Measurements from ENCODE around the gene RAB11FIP3. TPM values are rescaled to one million over a fixed set of nuclear protein-coding genes. Genes with fewer than 3 reads are reported as not detected.
"Not testable (repeated sequence)": the region's sequence is repeated elsewhere in the genome, so short reads cannot be mapped to it uniquely, and the experiment has no call there.

Gene RAB11FIP3
- total and polyA plus RNA-seq, 2 experiments from 2014 or later, result 1.2 to 27.8 TPM

DNA sequence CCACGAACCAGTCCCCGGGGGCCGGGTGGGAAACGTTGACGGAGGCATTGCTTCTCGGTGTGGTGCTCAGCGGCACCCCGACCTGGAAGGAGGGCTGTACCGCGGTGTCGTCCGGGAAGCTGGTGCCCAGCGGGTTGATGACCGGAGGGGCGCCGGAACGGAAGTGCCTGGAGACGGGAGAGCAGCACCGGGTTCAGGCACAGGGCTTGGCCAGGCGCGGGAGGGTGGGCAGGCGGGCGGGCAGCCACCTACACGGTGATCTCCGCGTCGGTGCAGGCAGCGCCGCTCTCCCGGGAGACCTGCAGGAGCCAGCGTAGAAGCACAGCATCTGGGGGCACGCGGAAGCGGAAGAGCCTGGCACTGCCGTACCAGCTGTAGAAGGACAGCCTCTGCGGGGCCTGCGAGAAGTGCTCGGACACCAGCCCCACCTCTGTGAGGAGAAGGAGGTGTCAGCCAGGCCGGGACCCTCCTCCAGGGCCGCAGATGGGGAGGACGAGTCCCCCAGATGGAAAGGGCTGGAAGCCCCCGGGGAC, 48.0 kb upstream of the RAB11FIP3 start:
- Histone ChIP-seq H3F3A (ENCODE audit: insufficient read depth) (no peaks in the 10 kb centered on the region), H3K4me1 (ENCODE audit: insufficient read depth) (no peaks in the 10 kb centered on the region), H3K4me2 (ENCODE audit: unreplicated experiment) (no peak overlapping the region), H3K36me3 (ENCODE audit: low read depth) (no peaks in the 10 kb centered on the region), H3K4me3 (no peak overlapping the region), H3K9me2 (ENCODE audit: insufficient read depth) (no peaks in the 10 kb centered on the region), H2AFZ (no peak overlapping the region), H4K20me1 (ENCODE audit: insufficient read depth) (no peaks in the 10 kb centered on the region), H3K79me2 (ENCODE audit: insufficient read depth) (peaks cover 30% of the 10 kb centered on the region), H3K27me3 (replicated peaks; ENCODE audit: insufficient read depth) (no peaks in the 10 kb centered on the region), H3K9ac (no peak overlapping the region), H3K27ac (no peak overlapping the region), H3K9me3 (ENCODE audit: low read depth) (no peaks in the 10 kb centered on the region)
- DNase-seq, result no peak
- in situ Hi-C loops (cut with MboI), result no loop called here
- no peak for TF ChIP-seq EZH2phosphoT487 (IDR thresholded peaks at IDR 0.05; ENCODE audit: insufficient read depth, low read depth)
- TF ChIP-seq EZH2 (IDR thresholded peaks at IDR 0.05; ENCODE audit: insufficient read depth, poor library complexity, severe bottlenecking), result no peak
- 91 to 98% methylated on average over 17 to 39 of the region's 42 CpGs for WGBS, 2 experiments (ENCODE audit: low coverage in 1 of 2, low lambda C conversion rate in 2 of 2, missing lambda C conversion rate in 2 of 2)

- H3K27me3 ChIP-seq (replicated peaks; ENCODE audit: insufficient read depth); H2AFZ ChIP-seq; H3F3A ChIP-seq (ENCODE audit: insufficient read depth); H3K9me2 ChIP-seq (ENCODE audit: insufficient read depth); H3K9me3 ChIP-seq (ENCODE audit: low read depth); H3K27ac ChIP-seq; H3K4me2 ChIP-seq (ENCODE audit: unreplicated experiment); H3K4me1 ChIP-seq (ENCODE audit: insufficient read depth); H3K4me3 ChIP-seq; H3K9ac ChIP-seq; DNase-seq; H4K20me1 ChIP-seq (ENCODE audit: insufficient read depth); in situ Hi-C loops (cut with MboI); H3K36me3 ChIP-seq (ENCODE audit: low read depth): not testable (repeated sequence)
- WGBS, 2 experiments (ENCODE audit: low coverage in 1 of 2, low lambda C conversion rate in 2 of 2, missing lambda C conversion rate in 2 of 2), result 94 to 97% methylated on average over 11 to 36 of the region's 36 CpGs
- H3K79me2 ChIP-seq (ENCODE audit: insufficient read depth), result peaks cover 30% of the 10 kb centered on the region
These were observed 47.2 kb upstream of the RAB11FIP3 start for GRCh38 chr16:378113-378820.

GRCh38 chr16:378821-379182, 46.6 kb upstream of the RAB11FIP3 start:
- H3K4me3 ChIP-seq, result no peak overlapping the region
- in situ Hi-C loops (cut with MboI), result no loop called here

GRCh38 chr16:379183-379960, 46.1 kb upstream of the RAB11FIP3 start:
- H3K36me3 ChIP-seq (ENCODE audit: low read depth), result no peaks in the 10 kb centered on the region
- DNase-seq, result no peak
- H3F3A ChIP-seq (ENCODE audit: insufficient read depth), result no peaks in the 10 kb centered on the region
- no peak overlapping the region for H2AFZ ChIP-seq
- peaks cover 30% of the 10 kb centered on the region for H3K79me2 ChIP-seq (ENCODE audit: insufficient read depth)
- WGBS, 2 experiments (ENCODE audit: low coverage in 1 of 2, low lambda C conversion rate in 2 of 2, missing lambda C conversion rate in 2 of 2), result 93 to 94% methylated on average over 14 to 16 of the region's 16 CpGs
- no peak overlapping the region for H3K4me3 ChIP-seq
- no peak overlapping the region for H3K27ac ChIP-seq
- no peaks in the 10 kb centered on the region for H4K20me1 ChIP-seq (ENCODE audit: insufficient read depth)
- H3K27me3 ChIP-seq (replicated peaks; ENCODE audit: insufficient read depth), result no peaks in the 10 kb centered on the region
- H3K4me1 ChIP-seq (ENCODE audit: insufficient read depth), result no peaks in the 10 kb centered on the region
- no peak overlapping the region for H3K9ac ChIP-seq
- H3K9me2 ChIP-seq (ENCODE audit: insufficient read depth), result no peaks in the 10 kb centered on the region
- no peak overlapping the region for H3K4me2 ChIP-seq (ENCODE audit: unreplicated experiment)
- TF ChIP-seq EZH2 (IDR thresholded peaks at IDR 0.05; ENCODE audit: insufficient read depth, poor library complexity, severe bottlenecking) (no peak), EZH2phosphoT487 (IDR thresholded peaks at IDR 0.05; ENCODE audit: insufficient read depth, low read depth) (no peak)
- no peaks in the 10 kb centered on the region for H3K9me3 ChIP-seq (ENCODE audit: low read depth)
- in situ Hi-C loops (cut with MboI), result no loop called here

More at GRCh38 chr16:378821-379182, 46.6 kb upstream of the RAB11FIP3 start:
- no peak for DNase-seq
- peaks cover 30% of the 10 kb centered on the region for H3K79me2 ChIP-seq (ENCODE audit: insufficient read depth)
- no peaks in the 10 kb centered on the region for H3K9me2 ChIP-seq (ENCODE audit: insufficient read depth)
- H2AFZ ChIP-seq, result no peak overlapping the region
- no peaks in the 10 kb centered on the region for H3K9me3 ChIP-seq (ENCODE audit: low read depth)
- H3K27me3 ChIP-seq (replicated peaks; ENCODE audit: insufficient read depth), result no peaks in the 10 kb centered on the region
- WGBS, 2 experiments (ENCODE audit: low coverage in 1 of 2, low lambda C conversion rate in 2 of 2, missing lambda C conversion rate in 2 of 2), result 90 to 96% methylated on average over 11 to 14 of the region's 14 CpGs
- no peaks in the 10 kb centered on the region for H3K36me3 ChIP-seq (ENCODE audit: low read depth)
- H3F3A ChIP-seq (ENCODE audit: insufficient read depth), result no peaks in the 10 kb centered on the region
- no peak overlapping the region for H3K4me2 ChIP-seq (ENCODE audit: unreplicated experiment)
- no peak overlapping the region for H3K9ac ChIP-seq
- no peaks in the 10 kb centered on the region for H3K4me1 ChIP-seq (ENCODE audit: insufficient read depth)
- H4K20me1 ChIP-seq (ENCODE audit: insufficient read depth), result no peaks in the 10 kb centered on the region
- H3K27ac ChIP-seq, result no peak overlapping the region
- TF ChIP-seq EZH2phosphoT487 (IDR thresholded peaks at IDR 0.05; ENCODE audit: insufficient read depth, low read depth) (no peak), EZH2 (IDR thresholded peaks at IDR 0.05; ENCODE audit: insufficient read depth, poor library complexity, severe bottlenecking) (no peak)

Data from GM23248 (cell line).